Stimulated activated CD4-positive, alpha-beta T cell treated with anti-CD3 and anti-CD28 coated beads, Interleukin-4, amount 100 ng/mL, for 4 hours (primary cell): ENCODE data around the gene TMEM190.

Source experiments
- DNase-seq, 2 experiments: peaks; one replicate each; pipeline ENCODE4 v3.0.0-alpha.2; 2020

The TMEM190 gene

GRCh38 chr19:55424518-55424917 lies 47.9 kb downstream of the TMEM190 start:
- DNase-seq = no peak

GRCh38 chr19:55426042-55426441 lies 49.4 kb downstream of the TMEM190 start:
- DNase-seq = no peak
